WERI-Rb-1 (cell line): ENCODE results near the gene NAA38.
"Not testable (repeated sequence)": the region's sequence is repeated elsewhere in the genome, so short reads cannot be mapped to it uniquely, and the experiment has no call there.

Source experiments
- DNase-seq: peaks from one replicate; pipeline ENCODE4 v3.0.0-alpha.2; 2020
- H3K27ac ChIP-seq: fragments of 250-450 bp; sonication (Bioruptor Pico); 2 replicates; pipeline ENCODE4 v1.5.1; 2020; ENCODE audit warnings: mild to moderate bottlenecking, moderate library complexity
- H3K27me3 ChIP-seq: fragments of 250-450 bp; sonication (Bioruptor Pico); 2 replicates; pipeline ENCODE4 v1.5.1; 2021; ENCODE audit warnings: mild to moderate bottlenecking, low read depth, moderate library complexity; ENCODE audit not compliant: insufficient read depth, severe bottlenecking
- H3K36me3 ChIP-seq: fragments of 250-450 bp; sonication (Bioruptor Pico); 2 replicates; pipeline ENCODE4 v1.5.1; 2020; ENCODE audit warnings: mild to moderate bottlenecking, moderate library complexity
- H3K4me3 ChIP-seq: 2 replicates; pipeline ENCODE4 v1.5.1; 2011; ENCODE audit warnings: low read depth, mild to moderate bottlenecking, control low read depth, low read length
- H3K9me3 ChIP-seq: fragments of 250-450 bp; sonication (Bioruptor Pico); 2 replicates; pipeline ENCODE4 v1.5.1; 2021; ENCODE audit warnings: mild to moderate bottlenecking, moderate library complexity; ENCODE audit not compliant: severe bottlenecking
- CTCF ChIP-seq: IDR thresholded peaks from 2 replicates; pipeline ENCODE4 v1.5.1; 2011; ENCODE audit warnings: low read depth, mild to moderate bottlenecking, control low read depth, inconsistent platforms, low read length

Gene NAA38

GRCh38 chr17:7811251-7811650 lies 46.1 kb downstream of the NAA38 start:
- H3K27ac ChIP-seq, result no peak overlapping the region
- DNase-seq, result no peak
- H3K27me3 ChIP-seq, result no peaks in the 10 kb centered on the region
- TF ChIP-seq CTCF, result no peak
- no peaks in the 10 kb centered on the region for H3K36me3 ChIP-seq
- H3K4me3 ChIP-seq, result no peak overlapping the region
- H3K9me3 ChIP-seq, result no peaks in the 10 kb centered on the region

GRCh38 chr17:7809791-7810343 lies 47.5 kb downstream of the NAA38 start:
- not testable (repeated sequence) for H3K27me3 ChIP-seq, H3K9me3 ChIP-seq, DNase-seq, H3K27ac ChIP-seq, H3K4me3 ChIP-seq, H3K36me3 ChIP-seq

GRCh38 chr17:7809086-7809790 lies 48.1 kb downstream of the NAA38 start:
- no peak overlapping the region for H3K27ac ChIP-seq
- no peaks in the 10 kb centered on the region for H3K36me3 ChIP-seq
- H3K4me3 ChIP-seq, result no peak overlapping the region
- TF ChIP-seq CTCF, result no peak
- H3K9me3 ChIP-seq, result no peaks in the 10 kb centered on the region
- no peaks in the 10 kb centered on the region for H3K27me3 ChIP-seq
- DNase-seq, result no peak

- DNase-seq, result no peak
- Histone ChIP-seq H3K9me3 (no peaks in the 10 kb centered on the region), H3K27ac (no peak overlapping the region), H3K27me3 (no peaks in the 10 kb centered on the region), H3K4me3 (no peak overlapping the region), H3K36me3 (no peaks in the 10 kb centered on the region)
- no peak for TF ChIP-seq CTCF
These were observed 50.2 kb downstream of the NAA38 start for GRCh38 chr17:7807206-7807605.
